GM12892 (cell line): ENCODE results near the gene ZNF451.

Experiments
- POLR2A ChIP-seq: IDR thresholded peaks from 2 replicates; pipeline ENCODE4 v1.6.1; 2011; ENCODE audit warnings: low read depth, low read length, control low read depth
- TAF1 ChIP-seq: IDR thresholded peaks from 2 replicates; pipeline ENCODE4 v1.6.1; 2011; ENCODE audit warnings: low read depth, mild to moderate bottlenecking, control low read depth, low read length, borderline replicate concordance

GRCh38 chr6:57210060-57210459 lies 120.1 kb downstream of the ZNF451 start:
- no peak for TF ChIP-seq POLR2A
- no peak for TF ChIP-seq TAF1
